ENCODE results near the gene CCDC83.

Gene CCDC83

GRCh38 chr11:85813721-85814120 is 41.5 kb upstream of the CCDC83 start:
- TF ChIP-seq REST (IDR thresholded peaks at IDR 0.05; ENCODE audit: insufficient read depth in 1 of 2, low read depth in 2 of 2, low read length in 2 of 2) (no peak), FOXP2 (optimal IDR thresholded peaks at IDR 0.05; ENCODE audit: borderline replicate concordance, extremely low read depth, extremely low read length, insufficient read depth) (no peak), SIN3A (IDR thresholded peaks at IDR 0.05; ENCODE audit: borderline replicate concordance, insufficient read depth, low read length) (no peak), POLR2AphosphoS5 (IDR thresholded peaks at IDR 0.05; ENCODE audit: low read depth, low read length) (no peak), TAF1 (IDR thresholded peaks at IDR 0.05; ENCODE audit: borderline replicate concordance, insufficient read depth, low read length) (no peak)

- TF ChIP-seq FOXP2 (optimal IDR thresholded peaks at IDR 0.05; ENCODE audit: borderline replicate concordance, extremely low read depth, extremely low read length, insufficient read depth) (no peak), REST (IDR thresholded peaks at IDR 0.05; ENCODE audit: insufficient read depth in 1 of 2, low read depth in 2 of 2, low read length in 2 of 2) (no peak)
These were observed 39.8 kb upstream of the CCDC83 start for GRCh38 chr11:85815186-85815931.

- TF ChIP-seq TAF1 (IDR thresholded peaks at IDR 0.05; ENCODE audit: borderline replicate concordance, insufficient read depth, low read length): no peak
- TF ChIP-seq REST (IDR thresholded peaks at IDR 0.05; ENCODE audit: insufficient read depth in 1 of 2, low read depth in 2 of 2, low read length in 2 of 2): no peak
- TF ChIP-seq FOXP2 (optimal IDR thresholded peaks at IDR 0.05; ENCODE audit: borderline replicate concordance, extremely low read depth, extremely low read length, insufficient read depth): no peak
- no peak for TF ChIP-seq SIN3A (IDR thresholded peaks at IDR 0.05; ENCODE audit: borderline replicate concordance, insufficient read depth, low read length)
- no peak for TF ChIP-seq POLR2AphosphoS5 (IDR thresholded peaks at IDR 0.05; ENCODE audit: low read depth, low read length)
These were observed 35.7 kb upstream of the CCDC83 start for GRCh38 chr11:85819441-85819840.

- no peak for TF ChIP-seq SIN3A (IDR thresholded peaks at IDR 0.05; ENCODE audit: borderline replicate concordance, insufficient read depth, low read length)
- no peak for TF ChIP-seq REST (IDR thresholded peaks at IDR 0.05; ENCODE audit: insufficient read depth in 1 of 2, low read depth in 2 of 2, low read length in 2 of 2)
- no peak for TF ChIP-seq POLR2AphosphoS5 (IDR thresholded peaks at IDR 0.05; ENCODE audit: low read depth, low read length)
- no peak for TF ChIP-seq FOXP2 (optimal IDR thresholded peaks at IDR 0.05; ENCODE audit: borderline replicate concordance, extremely low read depth, extremely low read length, insufficient read depth)
- TF ChIP-seq TAF1 (IDR thresholded peaks at IDR 0.05; ENCODE audit: borderline replicate concordance, insufficient read depth, low read length): no peak
These were observed 33.5 kb upstream of the CCDC83 start for GRCh38 chr11:85821636-85822035.

GRCh38 chr11:85822814-85823213 is 32.4 kb upstream of the CCDC83 start:
- TF ChIP-seq POLR2AphosphoS5 (IDR thresholded peaks at IDR 0.05; ENCODE audit: low read depth, low read length) (no peak), SIN3A (IDR thresholded peaks at IDR 0.05; ENCODE audit: borderline replicate concordance, insufficient read depth, low read length) (no peak), TAF1 (IDR thresholded peaks at IDR 0.05; ENCODE audit: borderline replicate concordance, insufficient read depth, low read length) (no peak), FOXP2 (optimal IDR thresholded peaks at IDR 0.05; ENCODE audit: borderline replicate concordance, extremely low read depth, extremely low read length, insufficient read depth) (no peak), REST (IDR thresholded peaks at IDR 0.05; ENCODE audit: insufficient read depth in 1 of 2, low read depth in 2 of 2, low read length in 2 of 2) (no peak)
